ENCODE data around the gene SOST. TPM values are rescaled to one million over a fixed set of nuclear protein-coding genes. Genes with fewer than 3 reads are reported as not detected.

The SOST gene
- total RNA-seq, 4 donors from 2014 or later, result not detected

DNA sequence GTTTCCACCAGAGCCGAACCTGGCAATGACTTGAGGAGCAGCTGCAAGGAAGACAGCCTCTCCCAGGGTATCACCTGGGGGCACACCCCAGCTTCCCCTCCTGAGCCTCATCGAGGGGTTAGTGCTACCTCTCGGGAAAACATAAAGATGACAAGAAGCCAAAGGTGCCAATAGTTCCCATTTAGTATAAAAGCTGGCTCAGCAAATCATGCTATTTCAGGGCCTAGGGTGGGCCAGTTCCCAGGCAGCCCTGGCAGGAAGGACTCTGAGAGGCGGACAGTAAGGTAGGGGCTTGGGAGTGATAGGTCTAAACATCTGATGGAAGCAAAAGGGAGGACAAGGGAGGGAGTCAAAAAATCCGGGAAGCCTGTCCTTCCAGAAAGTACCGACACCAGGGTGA, 46.2 kb downstream of the SOST start:
- Histone ChIP-seq H3K9me3 (no peaks in the 10 kb centered on the region), H3K27me3 (no peaks in the 10 kb centered on the region), H3K4me3 (no peak overlapping the region), H3K36me3 (no peaks in the 10 kb centered on the region), H3K27ac (no peak overlapping the region), H3K4me1 (no peaks in the 10 kb centered on the region)
- intact Hi-C loops (cut with DNase I; ENCODE audit: low total_unique reads), result no loop called here
- no peak for DNase-seq
- TF ChIP-seq POLR2A (IDR thresholded peaks at IDR 0.05), result no peak
- TF ChIP-seq, protein P1, sequence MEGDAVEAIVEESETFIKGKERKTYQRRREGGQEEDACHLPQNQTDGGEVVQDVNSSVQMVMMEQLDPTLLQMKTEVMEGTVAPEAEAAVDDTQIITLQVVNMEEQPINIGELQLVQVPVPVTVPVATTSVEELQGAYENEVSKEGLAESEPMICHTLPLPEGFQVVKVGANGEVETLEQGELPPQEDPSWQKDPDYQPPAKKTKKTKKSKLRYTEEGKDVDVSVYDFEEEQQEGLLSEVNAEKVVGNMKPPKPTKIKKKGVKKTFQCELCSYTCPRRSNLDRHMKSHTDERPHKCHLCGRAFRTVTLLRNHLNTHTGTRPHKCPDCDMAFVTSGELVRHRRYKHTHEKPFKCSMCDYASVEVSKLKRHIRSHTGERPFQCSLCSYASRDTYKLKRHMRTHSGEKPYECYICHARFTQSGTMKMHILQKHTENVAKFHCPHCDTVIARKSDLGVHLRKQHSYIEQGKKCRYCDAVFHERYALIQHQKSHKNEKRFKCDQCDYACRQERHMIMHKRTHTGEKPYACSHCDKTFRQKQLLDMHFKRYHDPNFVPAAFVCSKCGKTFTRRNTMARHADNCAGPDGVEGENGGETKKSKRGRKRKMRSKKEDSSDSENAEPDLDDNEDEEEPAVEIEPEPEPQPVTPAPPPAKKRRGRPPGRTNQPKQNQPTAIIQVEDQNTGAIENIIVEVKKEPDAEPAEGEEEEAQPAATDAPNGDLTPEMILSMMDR (IDR thresholded peaks at IDR 0.05), result no peak

DNA sequence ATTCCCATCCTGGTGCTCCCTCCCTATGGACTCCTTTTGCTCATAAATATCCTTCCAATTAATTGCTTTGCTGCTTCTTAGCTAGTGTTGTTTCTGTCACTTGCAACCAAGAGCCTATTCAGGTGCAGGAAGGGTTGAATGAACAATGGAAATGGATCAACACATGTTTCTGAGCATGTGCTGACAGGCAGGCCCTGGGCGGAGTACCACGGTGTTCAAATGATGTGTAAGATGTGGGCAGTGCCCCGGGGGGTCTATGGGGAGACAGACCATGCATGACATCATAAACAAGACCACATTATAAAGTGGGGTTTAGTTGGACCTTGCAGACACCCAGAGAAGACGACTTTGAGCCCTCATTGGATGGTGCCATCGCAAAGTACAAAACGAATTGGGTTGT, 48.5 kb downstream of the SOST start:
- H3K4me1 ChIP-seq, result no peaks in the 10 kb centered on the region
- H3K36me3 ChIP-seq, result no peaks in the 10 kb centered on the region
- no peak for DNase-seq
- no peaks in the 10 kb centered on the region for H3K9me3 ChIP-seq
- intact Hi-C loops (cut with DNase I; ENCODE audit: low total_unique reads), result no loop called here
- no peak for TF ChIP-seq POLR2A (IDR thresholded peaks at IDR 0.05)
- TF ChIP-seq, protein P1 (IDR thresholded peaks at IDR 0.05), result no peak
- H3K4me3 ChIP-seq, result no peak overlapping the region
- no peak overlapping the region for H3K27ac ChIP-seq
- no peaks in the 10 kb centered on the region for H3K27me3 ChIP-seq

DNA sequence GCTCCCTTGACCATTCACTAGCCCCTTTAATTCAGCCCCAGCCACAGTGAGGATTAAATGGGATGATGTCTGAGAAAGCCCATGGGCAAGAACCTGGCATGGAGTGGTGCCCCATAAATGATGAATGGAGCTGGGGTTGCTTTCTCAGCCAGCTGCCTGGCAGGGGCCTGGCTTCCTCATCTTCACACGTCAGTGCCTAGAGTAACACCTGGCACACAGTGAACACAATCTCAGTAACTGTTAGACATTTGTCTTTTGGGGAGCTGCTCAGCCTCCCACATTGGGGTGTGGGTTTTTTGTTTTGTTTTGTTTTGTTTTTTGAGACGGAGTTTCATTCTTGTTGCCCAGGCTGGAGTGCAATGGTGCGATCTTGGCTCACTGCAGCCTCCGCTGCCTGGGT, 49.4 kb downstream of the SOST start:
- no peak for DNase-seq
- Histone ChIP-seq H3K27ac (no peak overlapping the region), H3K27me3 (no peaks in the 10 kb centered on the region), H3K4me1 (no peaks in the 10 kb centered on the region), H3K9me3 (no peaks in the 10 kb centered on the region), H3K4me3 (no peak overlapping the region), H3K36me3 (no peaks in the 10 kb centered on the region)
- intact Hi-C loops (cut with DNase I; ENCODE audit: low total_unique reads), result no loop called here
- no peak for TF ChIP-seq POLR2A (IDR thresholded peaks at IDR 0.05)
- TF ChIP-seq, protein P1 (IDR thresholded peaks at IDR 0.05), result no peak

DNA sequence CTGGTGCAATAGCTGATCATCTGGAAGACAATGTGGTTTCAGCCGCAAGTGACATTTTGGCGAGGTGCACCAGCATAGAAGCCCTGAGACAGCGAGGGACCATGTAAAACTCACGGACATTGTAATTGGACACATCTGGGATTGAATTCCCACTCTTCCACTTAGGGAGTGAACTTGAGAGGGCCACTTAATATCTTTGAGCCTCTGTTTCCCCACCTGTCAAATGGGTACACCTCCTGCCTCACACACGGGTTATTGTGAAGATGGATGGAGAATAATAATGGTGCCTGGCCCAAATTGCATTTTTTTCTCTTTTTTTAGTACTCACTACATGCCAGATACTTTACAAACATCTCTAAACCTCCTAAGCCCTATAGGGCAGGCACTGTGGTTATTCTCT, 51.4 kb downstream of the SOST start:
- H3K4me1 ChIP-seq, result no peaks in the 10 kb centered on the region
- no peaks in the 10 kb centered on the region for H3K36me3 ChIP-seq
- intact Hi-C loops (cut with DNase I; ENCODE audit: low total_unique reads), result no loop called here
- no peak overlapping the region for H3K27ac ChIP-seq
- no peak for TF ChIP-seq POLR2A (IDR thresholded peaks at IDR 0.05)
- TF ChIP-seq, protein P1 (IDR thresholded peaks at IDR 0.05), result no peak
- H3K4me3 ChIP-seq, result no peak overlapping the region
- no peak for DNase-seq
- H3K9me3 ChIP-seq, result no peaks in the 10 kb centered on the region
- no peaks in the 10 kb centered on the region for H3K27me3 ChIP-seq

DNA sequence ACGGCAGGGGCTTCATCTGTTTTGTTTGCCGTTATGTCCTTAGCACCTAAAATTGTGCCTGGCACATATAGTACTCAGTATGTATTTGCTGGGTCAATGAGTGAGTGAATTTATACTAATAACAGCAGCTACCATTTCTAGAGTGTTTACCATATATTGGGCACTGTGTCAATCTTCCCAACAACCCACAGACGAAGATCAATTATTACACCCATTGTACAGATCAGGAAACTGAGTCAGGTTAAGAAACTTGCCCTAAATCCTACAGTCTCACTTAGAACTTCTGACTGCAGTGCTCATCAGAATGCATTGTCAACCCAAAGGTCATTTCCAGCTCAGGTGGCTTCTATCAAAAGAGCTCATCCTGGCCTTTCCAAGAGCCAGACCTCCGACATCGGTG, 52.4 kb downstream of the SOST start:
- Histone ChIP-seq H3K27ac (no peak overlapping the region), H3K4me3 (no peak overlapping the region), H3K4me1 (no peaks in the 10 kb centered on the region), H3K9me3 (no peaks in the 10 kb centered on the region), H3K27me3 (no peaks in the 10 kb centered on the region), H3K36me3 (no peaks in the 10 kb centered on the region)
- TF ChIP-seq POLR2A (IDR thresholded peaks at IDR 0.05), result no peak
- TF ChIP-seq, protein P1 (IDR thresholded peaks at IDR 0.05), result no peak
- no peak for DNase-seq
- intact Hi-C loops (cut with DNase I; ENCODE audit: low total_unique reads), result no loop called here

Other genes starting within 250 kb of the SOST start
- gene ETV4, start 212.5 kb downstream of the SOST start, total RNA-seq, result 1 to 10 TPM in 2 of 4 donors, under 1 TPM in 1, not detected in 1; 0.51 to 2.8 (median 2.1) TPM
- 10 to 100 TPM in 3 of 4 donors, 1 to 10 TPM in 1; 6.9 to 24.3 (median 14.0) TPM for gene MEOX1, start 96.9 kb downstream of the SOST start, total RNA-seq
- gene DUSP3, start 20.2 kb upstream of the SOST start, total RNA-seq, result 10 to 100 TPM; 28.4 to 88.1 (median 39.8) TPM
- gene CFAP97D1, start 21.6 kb upstream of the SOST start, total RNA-seq, result not detected
- gene MPP3, start 74.4 kb upstream of the SOST start, total RNA-seq, result 10 to 100 TPM in 3 of 4 donors, 1 to 10 TPM in 1; 5.6 to 21.2 (median 15.8) TPM
- 1 to 10 TPM in 3 of 4 donors, not detected in 1; 2.1 to 6.5 (median 6.2) TPM for gene CD300LG, start 88.4 kb upstream of the SOST start, total RNA-seq
- 10 to 100 TPM in 3 of 4 donors, 1 to 10 TPM in 1; 2.0 to 20.9 (median 13.3) TPM for gene MPP2, start 148.7 kb upstream of the SOST start, total RNA-seq
- gene PPY, start 183.7 kb upstream of the SOST start, total RNA-seq, result not detected
- gene PYY, start 195.1 kb upstream of the SOST start, total RNA-seq, result not detected
- 1 to 10 TPM; 1.3 to 9.7 (median 2.6) TPM for gene NAGS, start 245.8 kb upstream of the SOST start, total RNA-seq